ENCODE data around the gene SCPEP1. TPM values are rescaled to one million over a fixed set of nuclear protein-coding genes. Genes with fewer than 3 reads are reported as not detected.

The SCPEP1 gene
- total and polyA plus RNA-seq, 10 of the 15 experiments (the other 5 are each of a cell fraction or from before 2014, with no cell fraction given), result 31.2 to 80.2 (median 40.7) TPM

DNA sequence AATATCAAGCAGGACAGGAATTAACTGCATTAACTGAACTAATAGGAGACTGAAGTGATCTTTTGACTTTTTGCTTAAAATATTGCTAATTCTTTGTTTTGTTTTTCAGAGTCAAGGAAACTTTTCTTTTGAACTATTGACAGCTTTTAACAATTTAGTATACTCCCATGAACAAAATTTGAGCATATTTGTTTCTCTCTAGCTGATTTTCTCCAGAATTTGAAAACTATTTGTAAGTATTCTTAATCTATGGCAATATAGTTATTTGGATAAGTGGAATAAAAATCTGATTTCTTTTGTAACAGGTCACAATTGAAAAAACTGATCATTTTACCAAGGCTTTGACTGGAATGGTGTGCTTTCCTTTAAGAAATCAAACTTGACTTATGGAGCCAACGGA lies 7.0 kb upstream of the SCPEP1 start:
- Histone ChIP-seq H3K27ac (ENCODE audit: control insufficient read depth, insufficient read depth) (no peak overlapping the region), H3K4me2 (ENCODE audit: control insufficient read depth, insufficient read depth) (no peak overlapping the region), H3K27me3 (replicated peaks in 1 of 2; ENCODE audit: control insufficient read depth in 2 of 2, insufficient read depth in 2 of 2, low read length in 1 of 2) (no peaks in the 10 kb centered on the region), H3K79me2 (ENCODE audit: control insufficient read depth, insufficient read depth, low read length) (no peaks in the 10 kb centered on the region), H3K36me3 (ENCODE audit: control insufficient read depth in 2 of 2, insufficient read depth in 2 of 2, low read length in 1 of 2) (no peaks in the 10 kb centered on the region), H3K4me3 (no peak overlapping the region), H3K9ac (ENCODE audit: control insufficient read depth, insufficient read depth, low read length) (no peak overlapping the region), H2AFZ (ENCODE audit: control insufficient read depth, low read depth, low read length) (no peak overlapping the region), H4K20me1 (ENCODE audit: control insufficient read depth, insufficient read depth) (no peaks in the 10 kb centered on the region), H3K9me3 (replicated peaks; ENCODE audit: control insufficient read depth, insufficient read depth, low read length) (no peaks in the 10 kb centered on the region), H3K4me1 (ENCODE audit: control insufficient read depth, insufficient read depth, low read length) (no peaks in the 10 kb centered on the region)
- SMC1A ChIA-PET (ENCODE audit: uncharacterized antibody, unreplicated experiment), result interaction anchor here (0.9 to 1.1 kb wide), 2 partner anchors 9 to 25 kb away, joined by 3 to 4 read pairs; no protein-coding TSS in a partner anchor
- no TSS peak for BruUV-seq (replicated peaks)
- TF ChIP-seq ZZZ3 (IDR thresholded peaks at IDR 0.05; ENCODE audit: control insufficient read depth, insufficient read length, low read depth) (no peak), IRF4 (IDR thresholded peaks at IDR 0.05; ENCODE audit: low read depth, low read length) (no peak), NR2C2 (IDR thresholded peaks at IDR 0.05; ENCODE audit: borderline replicate concordance, control insufficient read depth, insufficient read length, low read depth) (no peak), ZNF24 (IDR thresholded peaks at IDR 0.05) (no peak), NFIC (IDR thresholded peaks at IDR 0.05; ENCODE audit: low read depth, low read length) (no peak), RAD51 (IDR thresholded peaks at IDR 0.05) (no peak), PAX8 (IDR thresholded peaks at IDR 0.05) (no peak), TCF3 (IDR thresholded peaks at IDR 0.05; ENCODE audit: borderline replicate concordance, insufficient read depth, low read depth, low read length) (no peak), SMAD5 (IDR thresholded peaks at IDR 0.05; ENCODE audit: low read depth) (no peak), TAF1 (IDR thresholded peaks at IDR 0.05; ENCODE audit: borderline replicate concordance, low read depth, low read length) (no peak), SRF (IDR thresholded peaks at IDR 0.05; ENCODE audit: low read depth in 2 of 2, low read length in 2 of 2) (no peak)
- POLR2A ChIA-PET, result no interaction called here
- FAIRE-seq (no peak), ATAC-seq (no peak), DNase-seq (ENCODE audit: low read depth, low spot score) (no peak)
- 100% methylated on average over 1 of the region's 1 CpG for WGBS (ENCODE audit: insufficient coverage, insufficient replicate concordance, low lambda C conversion rate, missing lambda C conversion rate)
- in situ Hi-C loops (cut with MboI) (no loop called here), intact Hi-C loops (cut with micrococcal nuclease; ENCODE audit: unreplicated experiment) (no loop called here)
- CTCF ChIA-PET, result interaction anchor here (0.8 kb wide), 1 partner anchor 31 kb away, joined by 3 read pairs; no protein-coding TSS in a partner anchor
- RAD21 ChIA-PET (ENCODE audit: unreplicated experiment), result no interaction called here
